Sigmoid colon (tissue), 7 donors: Measurements from ENCODE around the gene ECE1. TPM values are rescaled to one million over a fixed set of nuclear protein-coding genes. Genes with fewer than 3 reads are reported as not detected.
A peak's percentile ranks its signal among the peaks of the same experiment; 100 is the strongest.

Experiments used
- DNase-seq: peaks from one replicate; pipeline ENCODE4 v3.0.0-alpha.2; 2019
- H3K27ac ChIP-seq, 4 donors: fragments of 200-600 bp; sonication (generic); one replicate each; pipeline ENCODE4 v1.5.1; 2016 to 2019; ENCODE audit warnings: mild to moderate bottlenecking in 1 of 4
- H3K27me3 ChIP-seq, 3 donors: fragments of 200-600 bp; sonication (generic); one replicate each; pipeline ENCODE4 v1.5.1; 2019; ENCODE audit warnings: mild to moderate bottlenecking in 1 of 3
- H3K36me3 ChIP-seq, 4 donors: fragments of 200-600 bp; sonication (generic); one replicate each; pipeline ENCODE4 v1.5.1; 2016 to 2019
- H3K4me1 ChIP-seq, 4 donors: fragments of 200-600 bp; sonication (generic); one replicate each; pipeline ENCODE4 v1.5.1; 2017 to 2019
- H3K4me3 ChIP-seq, 4 donors: fragments of 200-600 bp; sonication (generic); one replicate each; pipeline ENCODE4 v1.5.1; 2017 to 2019; ENCODE audit warnings: mild to moderate bottlenecking in 2 of 4, moderate library complexity in 1 of 4
- H3K9me3 ChIP-seq, 4 donors: fragments of 200-600 bp in 3 of 4; sonication (generic) in 3 of 4; one replicate each; pipeline versions ENCODE4 v1.5.1 to v1.6.1; 2013 to 2019
- CTCF ChIP-seq, 4 experiments: fragments of 450-650 bp in 3 of 4; fragments of 200-600 bp in 1 of 4; IDR thresholded peaks; one replicate each; pipeline ENCODE4 v1.5.1; 2016 to 2019; ENCODE audit warnings: antibody characterized with exemption in 4 of 4, mild to moderate bottlenecking in 3 of 4, moderate library complexity in 2 of 4
- EP300 ChIP-seq, 4 donors: sonication (generic); formaldehyde crosslinking; IDR thresholded peaks; one replicate each; pipeline ENCODE4 v1.6.1; 2017; ENCODE audit warnings: antibody characterized with exemption in 4 of 4
- POLR2A ChIP-seq, 2 donors: fragments of 450-650 bp; IDR thresholded peaks; one replicate each; pipeline ENCODE4 v1.6.1; 2016; ENCODE audit warnings: antibody characterized with exemption in 2 of 2, mild to moderate bottlenecking in 2 of 2, moderate library complexity in 2 of 2
- POLR2AphosphoS5 ChIP-seq, 4 donors: sonication (generic); formaldehyde crosslinking; IDR thresholded peaks; one replicate each; pipeline ENCODE4 v1.6.1; 2017; ENCODE audit warnings: antibody characterized with exemption in 4 of 4
- WGBS, 2 donors: extraction: QIAGEN DNeasy Blood & Tissue Kit; methylation state at CpG; one replicate each; pipeline ENCODE4 v1.1.7; 2013; 5-methylcytosine and 5-hydroxymethylcytosine counted together
- intact Hi-C: fragments of 100-400 bp; cut with DNase I; formaldehyde crosslinking; loops from one replicate; pipeline ENCODE4 v1.15.1; 2023
- polyA plus RNA-seq, 3 donors: library from polyadenylated mRNA; stranded (reverse); fragments of 200-250 nt; gene quantifications; one replicate each; pipeline ENCODE4 v1.2.3, GENCODE V29; 2013
- total RNA-seq, 4 donors: library from RNA; depleted of rRNA; stranded (reverse); fragments of >200 nt; gene quantifications; one replicate each; pipeline ENCODE4 v1.1.0, GENCODE V29; 2016
- donor health status: healthy with polysubstance abuse.
- donor health status: Bipolar disorder and iron deficiency.
- donor health status: healthy.

ECE1 gene
- total and polyA plus RNA-seq, 7 donors = 10.2 to 112 (median 73.8) TPM

- intact Hi-C loops = no loop called here
- peaks cover 0 to 19% (median 0%) of the 10 kb centered on the region in 4 donors for H3K36me3 ChIP-seq
- WGBS, 2 donors = 25 to 60% methylated on average over 4 of the region's 4 CpGs
- no peak for DNase-seq
- H3K27me3 ChIP-seq = no peaks in the 10 kb centered on the region
- H3K9me3 ChIP-seq = no peaks in the 10 kb centered on the region
- no peak overlapping the region for H3K4me3 ChIP-seq
- H3K27ac ChIP-seq = peak overlapping the region; percentile 53 to 77 (median 66)
- no peak for TF ChIP-seq CTCF (IDR thresholded peaks at IDR 0.05)
- no peak for TF ChIP-seq EP300 (IDR thresholded peaks at IDR 0.05)
- TF ChIP-seq POLR2AphosphoS5 (IDR thresholded peaks at IDR 0.05) = no peak
- TF ChIP-seq POLR2A (IDR thresholded peaks at IDR 0.05) = no peak
- H3K4me1 ChIP-seq = peaks cover 0 to 58% (median 52%) of the 10 kb centered on the region in 4 donors
Observed at GRCh38 chr1:21280482-21280881, 9.8 kb downstream of the ECE1 start.

DNA sequence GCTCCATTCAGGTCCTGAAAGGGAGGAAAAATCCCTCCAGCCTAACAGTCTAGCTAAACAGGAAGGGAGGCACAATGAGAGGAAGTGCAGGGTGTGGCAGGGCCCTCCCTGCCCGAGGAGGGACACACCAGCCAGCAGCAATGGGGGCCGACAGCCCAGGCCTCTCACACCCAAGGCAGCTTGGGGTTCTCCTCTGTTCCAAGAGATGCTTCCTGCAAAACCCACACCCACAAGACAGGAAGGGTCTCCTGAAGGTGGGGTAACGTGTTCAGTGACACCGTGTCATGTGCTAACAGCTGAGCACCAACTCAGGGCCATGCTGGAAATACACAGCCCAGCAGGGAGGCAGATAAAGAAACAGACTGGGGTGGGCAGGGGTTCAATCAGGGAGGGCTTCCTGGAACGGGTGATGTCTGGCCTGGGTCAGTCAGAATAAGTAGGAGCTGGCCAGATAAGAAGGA is 10.2 kb downstream of the ECE1 start:
- intact Hi-C loops = no loop called here
- peaks cover 0 to 58% (median 52%) of the 10 kb centered on the region in 4 donors for H3K4me1 ChIP-seq
- peaks cover 0 to 20% (median 0%) of the 10 kb centered on the region in 4 donors for H3K36me3 ChIP-seq
- 19 to 28% methylated on average over 5 of the region's 5 CpGs for WGBS, 2 donors
- TF ChIP-seq POLR2AphosphoS5 (IDR thresholded peaks at IDR 0.05) (peak in 1 of 4 donors; percentile 33), EP300 (IDR thresholded peaks at IDR 0.05) (no peak)
- DNase-seq = no peak
- no peaks in the 10 kb centered on the region for H3K9me3 ChIP-seq
- no peaks in the 10 kb centered on the region for H3K27me3 ChIP-seq
- H3K4me3 ChIP-seq = no peak overlapping the region
- peak overlapping the region; percentile 53 to 77 (median 66) for H3K27ac ChIP-seq

GRCh38 chr1:21278860-21279845 is 11.1 kb downstream of the ECE1 start:
- Histone ChIP-seq H3K27ac (peak overlapping the region; percentile 53 to 77 (median 66)), H3K9me3 (no peaks in the 10 kb centered on the region), H3K27me3 (no peaks in the 10 kb centered on the region), H3K4me3 (no peak overlapping the region), H3K4me1 (peaks cover 0 to 53% (median 50%) of the 10 kb centered on the region in 4 donors), H3K36me3 (peaks cover 0 to 29% (median 1%) of the 10 kb centered on the region in 4 donors)
- no peak for TF ChIP-seq CTCF (IDR thresholded peaks at IDR 0.05)
- TF ChIP-seq EP300 (IDR thresholded peaks at IDR 0.05) = no peak
- TF ChIP-seq POLR2AphosphoS5 (IDR thresholded peaks at IDR 0.05) = no peak
- no peak for TF ChIP-seq POLR2A (IDR thresholded peaks at IDR 0.05)
- WGBS, 2 donors = 82 to 83% methylated on average over 28 of the region's 28 CpGs
- no peak for DNase-seq
- intact Hi-C loops = no loop called here

GRCh38 chr1:21278208-21278859 is 11.9 kb downstream of the ECE1 start:
- H3K36me3 ChIP-seq = peaks cover 0 to 32% (median 3%) of the 10 kb centered on the region in 4 donors
- H3K9me3 ChIP-seq = no peaks in the 10 kb centered on the region
- 75 to 80% methylated on average over 9 of the region's 9 CpGs for WGBS, 2 donors
- peak overlapping the region; percentile 53 to 77 (median 66) for H3K27ac ChIP-seq
- H3K4me3 ChIP-seq = no peak overlapping the region
- intact Hi-C loops = no loop called here
- peaks cover 0 to 53% (median 50%) of the 10 kb centered on the region in 4 donors for H3K4me1 ChIP-seq
- H3K27me3 ChIP-seq = no peaks in the 10 kb centered on the region
- no peak for TF ChIP-seq CTCF (IDR thresholded peaks at IDR 0.05)
- TF ChIP-seq POLR2AphosphoS5 (IDR thresholded peaks at IDR 0.05) = peak in 1 of 4 donors; percentile 9
- no peak for TF ChIP-seq POLR2A (IDR thresholded peaks at IDR 0.05)
- DNase-seq = peak; percentile 66

DNA sequence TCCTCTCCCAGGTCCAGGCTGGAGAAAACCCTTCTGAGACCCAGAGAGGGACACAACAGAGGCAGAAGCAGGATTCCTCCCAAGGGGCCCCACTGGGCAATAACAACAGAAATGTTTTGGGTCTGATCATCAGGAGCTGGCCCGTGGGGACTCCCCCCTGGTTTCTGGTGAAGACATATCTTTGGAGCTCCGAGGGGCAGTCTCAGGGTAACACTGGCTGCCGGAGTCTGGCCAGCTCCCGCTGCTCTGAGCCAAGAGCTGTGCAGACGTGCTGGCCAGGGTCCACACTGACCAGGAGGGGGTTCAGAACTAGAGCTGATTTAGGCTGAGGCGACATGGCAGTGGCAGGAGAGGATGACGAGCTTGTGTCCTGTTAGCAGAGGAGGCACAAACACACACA is 13.1 kb downstream of the ECE1 start:
- H3K36me3 ChIP-seq = peaks cover 6 to 40% (median 8%) of the 10 kb centered on the region in 4 donors
- H3K9me3 ChIP-seq = no peaks in the 10 kb centered on the region
- H3K27ac ChIP-seq = peak overlapping the region; percentile 53 to 77 (median 66)
- peak; percentile 66 for DNase-seq
- TF ChIP-seq POLR2AphosphoS5 (IDR thresholded peaks at IDR 0.05) = no peak
- peaks cover 0 to 53% (median 50%) of the 10 kb centered on the region in 4 donors for H3K4me1 ChIP-seq
- intact Hi-C loops = no loop called here
- no peaks in the 10 kb centered on the region for H3K27me3 ChIP-seq
- no peak overlapping the region for H3K4me3 ChIP-seq
- WGBS, 2 donors = 80 to 91% methylated on average over 7 of the region's 7 CpGs
